ENCODE data around the gene NFATC2.
"Not testable (repeated sequence)": the region's sequence is repeated elsewhere in the genome, so short reads cannot be mapped to it uniquely, and the experiment has no call there.

Gene NFATC2

DNA sequence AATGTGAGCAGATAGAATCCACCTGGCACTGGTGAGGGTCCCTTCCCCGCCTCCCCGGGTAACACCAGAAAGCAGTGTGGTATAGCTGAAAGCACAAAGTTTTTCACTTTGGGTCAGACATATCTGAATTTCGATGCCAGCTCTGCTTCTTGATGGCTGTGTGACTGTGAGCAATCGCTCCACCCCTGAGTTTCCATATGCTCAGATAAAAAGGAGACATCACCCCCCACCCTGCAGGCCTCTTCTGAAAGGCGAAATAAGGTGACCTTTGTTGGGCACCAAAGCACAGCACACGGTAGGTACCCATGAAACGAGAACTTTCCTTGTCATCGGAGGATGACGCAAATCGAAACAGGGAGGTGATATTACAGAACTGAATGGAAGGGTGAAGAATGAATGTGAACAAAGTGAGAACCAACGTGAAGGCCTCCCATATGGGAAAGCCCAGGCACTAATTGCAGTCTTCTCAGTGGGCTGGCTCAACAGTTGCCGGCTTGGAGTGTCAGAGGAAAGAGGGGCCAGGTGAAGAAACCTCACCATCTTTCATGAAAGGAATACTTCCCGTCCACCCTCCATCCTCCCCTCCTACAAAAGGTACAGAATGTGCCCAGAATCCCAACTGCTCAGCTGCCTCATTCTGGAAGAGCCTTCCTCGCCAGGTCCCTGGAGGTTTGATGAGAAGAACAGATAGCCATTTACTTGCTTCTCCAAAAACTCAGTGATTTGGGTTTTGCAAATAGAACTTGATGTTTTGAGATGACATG is 61.8 kb downstream of the NFATC2 start:
- Histone ChIP-seq H4K20me1 (ENCODE audit: control insufficient read depth, insufficient read depth, low read depth, low read length) (no peaks in the 10 kb centered on the region), H3K36me3 (ENCODE audit: control insufficient read depth, low read length) (peaks cover 59% of the 10 kb centered on the region), H3K27me3 (ENCODE audit: control insufficient read depth, low read length) (no peaks in the 10 kb centered on the region), H3F3A (ENCODE audit: control insufficient read depth, insufficient read depth) (no peaks in the 10 kb centered on the region), H3K4me1 (ENCODE audit: control insufficient read depth, low read length) (peaks cover 58% of the 10 kb centered on the region), H3K79me2 (ENCODE audit: control insufficient read depth, low read length) (peaks cover 18% of the 10 kb centered on the region), H3K27ac (ENCODE audit: low read depth, low read length) (no peak overlapping the region), H3K4me3 (ENCODE audit: low read length) (0 out of 2 replicates have a peak overlapping the region, but pooled peaks have one; percentile 18), H3K9me2 (replicated peaks; ENCODE audit: control insufficient read depth, low read length) (no peaks in the 10 kb centered on the region), H3K9me3 (ENCODE audit: control insufficient read depth, insufficient read depth, low read length) (peaks cover 18% of the 10 kb centered on the region), H3K4me2 (ENCODE audit: low read length) (peak overlapping the region; percentile 33)
- no peak for TF ChIP-seq EZH2phosphoT487 (IDR thresholded peaks at IDR 0.05; ENCODE audit: borderline replicate concordance, low read length)
- TF ChIP-seq, protein P1, sequence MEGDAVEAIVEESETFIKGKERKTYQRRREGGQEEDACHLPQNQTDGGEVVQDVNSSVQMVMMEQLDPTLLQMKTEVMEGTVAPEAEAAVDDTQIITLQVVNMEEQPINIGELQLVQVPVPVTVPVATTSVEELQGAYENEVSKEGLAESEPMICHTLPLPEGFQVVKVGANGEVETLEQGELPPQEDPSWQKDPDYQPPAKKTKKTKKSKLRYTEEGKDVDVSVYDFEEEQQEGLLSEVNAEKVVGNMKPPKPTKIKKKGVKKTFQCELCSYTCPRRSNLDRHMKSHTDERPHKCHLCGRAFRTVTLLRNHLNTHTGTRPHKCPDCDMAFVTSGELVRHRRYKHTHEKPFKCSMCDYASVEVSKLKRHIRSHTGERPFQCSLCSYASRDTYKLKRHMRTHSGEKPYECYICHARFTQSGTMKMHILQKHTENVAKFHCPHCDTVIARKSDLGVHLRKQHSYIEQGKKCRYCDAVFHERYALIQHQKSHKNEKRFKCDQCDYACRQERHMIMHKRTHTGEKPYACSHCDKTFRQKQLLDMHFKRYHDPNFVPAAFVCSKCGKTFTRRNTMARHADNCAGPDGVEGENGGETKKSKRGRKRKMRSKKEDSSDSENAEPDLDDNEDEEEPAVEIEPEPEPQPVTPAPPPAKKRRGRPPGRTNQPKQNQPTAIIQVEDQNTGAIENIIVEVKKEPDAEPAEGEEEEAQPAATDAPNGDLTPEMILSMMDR (IDR thresholded peaks at IDR 0.05; ENCODE audit: low read depth, low read length, poor library complexity, severe bottlenecking) = no peak

DNA sequence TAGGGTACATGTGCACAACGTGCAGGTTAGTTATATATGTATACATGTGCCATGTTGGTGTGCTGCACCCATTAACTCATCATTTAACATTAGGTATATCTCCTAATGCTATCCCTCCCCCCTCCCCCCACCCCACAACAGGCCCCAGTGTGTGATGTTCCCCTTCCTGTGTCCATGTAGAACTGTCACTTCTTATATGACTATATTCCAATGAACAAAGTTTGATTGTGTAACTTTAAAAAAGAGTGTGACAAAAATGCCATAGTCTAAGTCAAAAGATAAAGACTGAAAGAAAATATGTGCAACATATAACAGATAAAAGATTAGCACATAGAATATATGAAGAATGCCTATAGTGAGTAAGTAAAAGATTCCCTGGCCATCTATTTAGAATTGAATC is 66.4 kb downstream of the NFATC2 start:
- H3K36me3 ChIP-seq (ENCODE audit: control insufficient read depth, low read length) = peaks cover 70% of the 10 kb centered on the region
- H3K4me3 ChIP-seq (ENCODE audit: low read length); H3K9me2 ChIP-seq (replicated peaks; ENCODE audit: control insufficient read depth, low read length); H3K27ac ChIP-seq (ENCODE audit: low read depth, low read length); H3F3A ChIP-seq (ENCODE audit: control insufficient read depth, insufficient read depth); H3K4me2 ChIP-seq (ENCODE audit: low read length); H4K20me1 ChIP-seq (ENCODE audit: control insufficient read depth, insufficient read depth, low read depth, low read length); H3K27me3 ChIP-seq (ENCODE audit: control insufficient read depth, low read length): not testable (repeated sequence)
- H3K4me1 ChIP-seq (ENCODE audit: control insufficient read depth, low read length) = peaks cover 34% of the 10 kb centered on the region
- peaks cover 17% of the 10 kb centered on the region for H3K79me2 ChIP-seq (ENCODE audit: control insufficient read depth, low read length)
- peaks cover 18% of the 10 kb centered on the region for H3K9me3 ChIP-seq (ENCODE audit: control insufficient read depth, insufficient read depth, low read length)

DNA sequence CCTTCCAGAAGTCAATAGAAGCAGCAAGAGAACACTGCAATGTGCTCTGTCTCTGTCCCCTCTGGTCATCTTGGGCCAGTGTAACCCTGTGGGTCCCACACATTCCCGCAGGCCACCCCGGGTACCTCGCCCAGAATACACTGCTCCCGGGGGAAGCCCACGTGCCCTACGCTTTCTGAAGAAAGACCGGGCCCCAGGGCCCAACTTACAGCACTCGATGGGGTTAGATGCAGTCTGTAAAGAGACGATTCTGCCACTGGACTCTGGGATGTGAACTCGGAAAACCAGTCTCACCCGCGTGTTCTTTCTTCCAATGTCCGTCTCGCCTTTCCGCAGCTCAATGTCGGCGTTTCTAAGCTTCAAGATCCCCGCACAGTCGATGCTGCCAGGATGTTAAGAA is 68.7 kb downstream of the NFATC2 start:
- Histone ChIP-seq H3F3A (ENCODE audit: control insufficient read depth, insufficient read depth) (no peaks in the 10 kb centered on the region), H3K9me2 (replicated peaks; ENCODE audit: control insufficient read depth, low read length) (no peaks in the 10 kb centered on the region), H3K79me2 (ENCODE audit: control insufficient read depth, low read length) (0 out of 2 replicates have a peak, but pooled peaks cover under 1% of the 10 kb centered on the region)

DNA sequence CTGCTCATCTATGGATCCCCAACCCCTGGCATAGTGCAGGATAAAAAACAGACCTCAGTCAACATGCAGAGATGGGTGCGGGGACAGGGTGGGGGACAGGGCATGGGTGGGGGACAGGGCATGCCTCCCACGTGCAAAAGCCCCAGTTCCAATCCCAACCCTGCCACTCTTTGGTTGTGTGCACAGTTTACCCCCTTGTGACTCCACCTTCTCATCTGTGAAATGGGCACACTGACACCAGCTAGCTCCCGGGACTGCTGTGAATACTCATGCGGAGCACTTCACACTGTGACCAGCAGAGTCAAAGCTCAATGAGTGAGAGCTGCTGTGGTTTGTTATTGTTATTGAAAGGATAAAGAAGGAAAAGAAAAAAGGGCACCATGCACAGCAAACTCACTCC is 69.3 kb downstream of the NFATC2 start:
- H3K79me2 ChIP-seq (ENCODE audit: control insufficient read depth, low read length) = no peaks in the 10 kb centered on the region
- H3K4me2 ChIP-seq (ENCODE audit: low read length) = no peak overlapping the region
- peaks cover 58% of the 10 kb centered on the region for H3K36me3 ChIP-seq (ENCODE audit: control insufficient read depth, low read length)
- no peaks in the 10 kb centered on the region for H3K27me3 ChIP-seq (ENCODE audit: control insufficient read depth, low read length)
- H3K9me2 ChIP-seq (replicated peaks; ENCODE audit: control insufficient read depth, low read length) = no peaks in the 10 kb centered on the region
- TF ChIP-seq EZH2phosphoT487 (IDR thresholded peaks at IDR 0.05; ENCODE audit: borderline replicate concordance, low read length) = no peak
- TF ChIP-seq, protein P1 (IDR thresholded peaks at IDR 0.05; ENCODE audit: low read depth, low read length, poor library complexity, severe bottlenecking) = no peak
- H3K27ac ChIP-seq (ENCODE audit: low read depth, low read length) = no peak overlapping the region
- H3K9me3 ChIP-seq (ENCODE audit: control insufficient read depth, insufficient read depth, low read length) = peaks cover 8% of the 10 kb centered on the region
- no peak overlapping the region for H3K4me3 ChIP-seq (ENCODE audit: low read length)
- H3K4me1 ChIP-seq (ENCODE audit: control insufficient read depth, low read length) = peaks cover 19% of the 10 kb centered on the region
- no peaks in the 10 kb centered on the region for H4K20me1 ChIP-seq (ENCODE audit: control insufficient read depth, insufficient read depth, low read depth, low read length)
- no peaks in the 10 kb centered on the region for H3F3A ChIP-seq (ENCODE audit: control insufficient read depth, insufficient read depth)

More for the DNA sequence above, 68.7 kb downstream of the NFATC2 start:
- Histone ChIP-seq H3K36me3 (ENCODE audit: control insufficient read depth, low read length) (peaks cover 63% of the 10 kb centered on the region), H3K4me2 (ENCODE audit: low read length) (no peak overlapping the region), H3K4me1 (ENCODE audit: control insufficient read depth, low read length) (peaks cover 23% of the 10 kb centered on the region), H3K4me3 (ENCODE audit: low read length) (no peak overlapping the region), H3K27me3 (ENCODE audit: control insufficient read depth, low read length) (no peaks in the 10 kb centered on the region), H4K20me1 (ENCODE audit: control insufficient read depth, insufficient read depth, low read depth, low read length) (no peaks in the 10 kb centered on the region), H3K9me3 (ENCODE audit: control insufficient read depth, insufficient read depth, low read length) (peaks cover 13% of the 10 kb centered on the region), H3K27ac (ENCODE audit: low read depth, low read length) (no peak overlapping the region)
- TF ChIP-seq EZH2phosphoT487 (IDR thresholded peaks at IDR 0.05; ENCODE audit: borderline replicate concordance, low read length) = no peak
- TF ChIP-seq, protein P1 (IDR thresholded peaks at IDR 0.05; ENCODE audit: low read depth, low read length, poor library complexity, severe bottlenecking) = no peak

All from DOHH2 (cell line).